ENCODE measurements around the gene KRT38.
"Not testable (repeated sequence)": the region's sequence is repeated elsewhere in the genome, so short reads cannot be mapped to it uniquely, and the experiment has no call there.

The KRT38 gene

GRCh38 chr17:41395044-41395443, 45.7 kb downstream of the KRT38 start:
- not testable (repeated sequence) for DNase-seq (ENCODE audit: low read depth in 2 of 2)

DNA sequence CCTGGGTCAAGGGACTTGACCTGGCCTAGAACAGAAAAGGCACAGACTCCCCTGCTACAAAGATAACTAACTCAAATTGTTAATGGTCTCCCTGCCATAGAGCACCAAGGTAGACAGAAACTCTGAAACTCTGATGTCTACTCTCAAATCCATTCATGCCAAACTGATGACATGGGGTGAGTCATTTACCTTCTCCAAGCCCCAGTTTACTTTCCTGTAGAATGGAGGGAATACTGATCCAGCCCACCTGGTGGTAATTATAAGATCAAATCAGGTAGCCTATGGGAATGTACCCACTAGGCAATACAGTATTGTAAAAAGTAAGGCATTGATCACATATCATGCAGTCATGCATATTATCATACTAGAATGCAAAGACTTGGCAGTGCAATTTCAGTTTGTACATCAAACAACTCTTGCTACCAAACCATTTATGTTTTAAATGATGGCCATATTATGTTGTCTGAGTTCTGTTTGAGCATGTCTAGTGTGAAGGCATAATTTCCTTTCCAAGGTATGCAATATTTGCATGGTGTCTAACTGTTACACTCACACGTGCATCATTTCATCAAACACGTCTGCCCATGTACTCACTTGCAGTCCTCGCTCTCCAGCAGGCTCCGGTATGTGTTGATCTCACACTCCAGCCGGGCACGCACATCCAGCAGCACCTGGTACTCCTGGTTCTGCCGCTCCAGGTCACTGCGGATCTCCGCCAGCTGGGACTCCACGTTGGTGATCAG, 46.4 kb downstream of the KRT38 start:
- no peak for DNase-seq (ENCODE audit: low read depth in 2 of 2)

GRCh38 chr17:41393826-41394225, 47.0 kb downstream of the KRT38 start:
- DNase-seq (ENCODE audit: low read depth in 2 of 2), result no peak

DNA sequence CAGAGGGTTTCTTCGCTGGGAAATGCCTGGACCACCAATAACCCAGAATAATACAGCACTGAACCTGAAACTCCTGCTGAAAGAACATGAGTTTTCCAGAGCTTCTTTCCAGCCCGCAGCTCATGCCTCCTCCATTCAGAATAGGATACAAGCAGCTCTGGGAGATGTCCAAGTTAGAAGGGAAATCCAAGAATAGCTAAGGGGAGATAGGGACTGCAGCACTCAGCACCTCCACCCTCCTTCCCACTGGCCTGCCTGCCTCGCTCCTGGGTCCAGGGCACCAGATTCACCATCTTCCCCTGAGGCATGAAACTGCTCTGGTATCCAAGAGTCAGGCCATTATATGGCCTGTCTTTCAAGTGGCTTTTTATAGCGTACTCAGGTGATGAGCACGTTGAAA, 47.5 kb downstream of the KRT38 start:
- no peak for DNase-seq (ENCODE audit: low read depth in 2 of 2)

- DNase-seq (ENCODE audit: low read depth in 2 of 2), result no peak
These were observed 48.5 kb downstream of the KRT38 start for GRCh38 chr17:41392278-41392677.

GRCh38 chr17:41391535-41391934, 49.2 kb downstream of the KRT38 start:
- no peak for DNase-seq (ENCODE audit: low read depth in 2 of 2)

- no peak for DNase-seq (ENCODE audit: low read depth in 2 of 2)
These were observed 50.3 kb downstream of the KRT38 start for GRCh38 chr17:41390411-41390938.

DNA sequence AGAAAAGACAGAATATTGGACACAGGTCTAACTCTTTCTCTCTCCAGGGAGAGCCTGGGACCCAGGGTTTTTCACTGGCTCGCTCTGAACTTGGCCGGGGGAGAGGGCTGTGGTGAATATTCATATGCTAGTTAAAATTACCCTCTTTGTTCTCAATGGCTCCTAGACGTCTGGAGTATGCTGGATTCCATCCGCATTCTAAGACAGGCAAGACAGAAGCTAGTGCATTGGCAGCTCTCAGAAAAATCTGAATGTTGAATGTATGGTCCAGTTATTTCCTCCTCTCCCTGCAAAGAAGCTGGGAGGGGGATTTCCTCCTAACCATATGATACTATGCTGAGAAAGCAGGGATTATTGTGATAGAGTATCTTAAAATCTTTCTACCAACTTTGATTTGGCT, 53.1 kb downstream of the KRT38 start:
- DNase-seq (ENCODE audit: low read depth in 2 of 2), result no peak

DNA sequence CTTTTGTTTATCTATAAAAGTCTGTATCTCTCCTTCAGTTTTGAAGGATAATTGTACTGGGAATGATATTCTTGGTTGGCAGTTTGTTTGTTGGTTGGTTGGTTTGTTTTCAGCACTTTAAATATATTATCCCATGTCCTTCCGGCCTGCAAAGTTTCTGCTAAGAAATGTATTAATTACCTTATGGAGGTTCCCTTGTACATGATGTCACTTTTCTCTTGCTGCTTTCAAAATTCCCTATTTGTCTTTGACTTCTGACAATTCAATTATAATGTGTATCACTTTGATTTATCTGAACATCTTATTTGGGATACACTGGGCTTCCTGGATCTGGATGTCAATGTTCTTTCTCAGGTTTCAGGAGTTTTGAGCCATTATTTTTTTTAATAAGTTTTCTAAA, 54.6 kb downstream of the KRT38 start:
- no peak for DNase-seq (ENCODE audit: low read depth in 2 of 2)
